ENCODE measurements around the gene SEMA7A.
A peak's percentile ranks its signal among the peaks of the same experiment; 100 is the strongest.
"Not testable (repeated sequence)": the region's sequence is repeated elsewhere in the genome, so short reads cannot be mapped to it uniquely, and the experiment has no call there.

The SEMA7A gene

GRCh38 chr15:74464216-74464615 is 30.5 kb upstream of the SEMA7A start:
- Histone ChIP-seq H3K27me3 (no peaks in the 10 kb centered on the region), H3K27ac (peak overlapping the region in 6 of 11 experiments; percentile 1 to 37 (median 22); a peak in 5 of 22 replicates), H3K9me3 (replicated peaks in 1 of 11) (peaks cover 0 to 11% (median 0%) of the 10 kb centered on the region in 11 experiments; a peak in 6 of 22 replicates), H3K4me3 (no peak overlapping the region), H4K20me1 (no peaks in the 10 kb centered on the region), H3K4me2 (peak overlapping the region; percentile 13 to 58 (median 35); a peak in 17 of 22 replicates), H3K9ac (no peak overlapping the region), H3K36me3 (peaks cover 14 to 40% (median 31%) of the 10 kb centered on the region in 11 experiments; a peak in 21 of 22 replicates), H3K4me1 (peaks cover 32 to 47% (median 40%) of the 10 kb centered on the region in 10 experiments)
- TF ChIP-seq Cebpa-rat (IDR thresholded peaks at IDR 0.05): no peak

- Histone ChIP-seq H3K36me3 (peaks cover 12 to 35% (median 29%) of the 10 kb centered on the region in 11 experiments; a peak in 21 of 22 replicates), H3K4me3 (no peak overlapping the region), H3K4me1 (peaks cover 32 to 47% (median 40%) of the 10 kb centered on the region in 10 experiments), H3K27ac (peak overlapping the region in 1 of 11 experiments; percentile 37; a peak in 1 of 22 replicates), H3K4me2 (peak overlapping the region in 7 of 11 experiments; percentile 5 to 87 (median 22); a peak in 7 of 22 replicates), H3K9me3 (replicated peaks in 1 of 11) (peaks cover 0 to 11% (median 0%) of the 10 kb centered on the region in 11 experiments; a peak in 6 of 22 replicates), H3K9ac (no peak overlapping the region), H4K20me1 (no peaks in the 10 kb centered on the region), H3K27me3 (no peaks in the 10 kb centered on the region)
- no peak for TF ChIP-seq Cebpa-rat (IDR thresholded peaks at IDR 0.05)
These were observed 29.9 kb upstream of the SEMA7A start for GRCh38 chr15:74463634-74464033.

GRCh38 chr15:74461847-74462511 is 28.2 kb upstream of the SEMA7A start:
- no peak for TF ChIP-seq Cebpa-rat (IDR thresholded peaks at IDR 0.05)
- Histone ChIP-seq H3K4me3 (peak overlapping the region; percentile 78 to 98 (median 84)), H3K36me3 (peaks cover 4 to 38% (median 21%) of the 10 kb centered on the region in 11 experiments; a peak in 16 of 22 replicates), H3K4me1 (peaks cover 32 to 47% (median 40%) of the 10 kb centered on the region in 10 experiments), H4K20me1 (no peaks in the 10 kb centered on the region), H3K27me3 (no peaks in the 10 kb centered on the region), H3K9ac (peak overlapping the region; percentile 81 to 93 (median 87)), H3K9me3 (replicated peaks in 1 of 11) (peaks cover 0 to 11% (median 0%) of the 10 kb centered on the region in 11 experiments; a peak in 6 of 22 replicates), H3K4me2 (peak overlapping the region; percentile 80 to 96 (median 89)), H3K27ac (peak overlapping the region; percentile 45 to 96 (median 87); a peak in 17 of 22 replicates)

GRCh38 chr15:74460871-74461846 is 27.4 kb upstream of the SEMA7A start, which contains the start of gene UBL7:
UBL7 (minus strand) TSS chr15:74461160; CDS start chr15:74458867, 2,293 bp downstream.
- peaks cover 32 to 47% (median 40%) of the 10 kb centered on the region in 10 experiments for H3K4me1 ChIP-seq
- H3K9me3 ChIP-seq (replicated peaks in 1 of 11): peaks cover 0 to 11% (median 0%) of the 10 kb centered on the region in 11 experiments; a peak in 6 of 22 replicates
- H4K20me1 ChIP-seq: no peaks in the 10 kb centered on the region
- peak within 1 kb of the TSS; percentile 81 to 93 (median 87) for H3K9ac ChIP-seq
- H3K4me2 ChIP-seq: peak within 1 kb of the TSS; percentile 80 to 96 (median 90)
- no peaks in the 10 kb centered on the region for H3K27me3 ChIP-seq
- H3K27ac ChIP-seq: peak within 1 kb of the TSS; percentile 65 to 96 (median 87)
- peak within 1 kb of the TSS; percentile 78 to 98 (median 84) for H3K4me3 ChIP-seq
- no peak for TF ChIP-seq Cebpa-rat (IDR thresholded peaks at IDR 0.05)
- H3K36me3 ChIP-seq: peaks cover 12 to 38% (median 23%) of the 10 kb centered on the region in 11 experiments; a peak in 18 of 22 replicates

GRCh38 chr15:74460298-74460697 is 26.5 kb upstream of the SEMA7A start:
- Histone ChIP-seq H3K9ac (peak overlapping the region; percentile 81 to 93 (median 87)), H3K27me3 (no peaks in the 10 kb centered on the region), H3K9me3 (replicated peaks in 1 of 11) (peaks cover 0 to 11% (median 0%) of the 10 kb centered on the region in 11 experiments; a peak in 6 of 22 replicates), H3K4me3 (peak overlapping the region; percentile 78 to 98 (median 84)), H3K4me2 (peak overlapping the region; percentile 76 to 96 (median 88)), H3K4me1 (peaks cover 35 to 51% (median 43%) of the 10 kb centered on the region in 10 experiments), H3K36me3 (peaks cover 9 to 38% (median 25%) of the 10 kb centered on the region in 11 experiments; a peak in 19 of 22 replicates), H4K20me1 (no peaks in the 10 kb centered on the region), H3K27ac (peak overlapping the region; percentile 65 to 96 (median 87); a peak in 21 of 22 replicates)
- no peak for TF ChIP-seq Cebpa-rat (IDR thresholded peaks at IDR 0.05)

- Histone ChIP-seq H3K4me3 (peak overlapping the region in 8 of 10 experiments; percentile 78 to 98 (median 84); a peak in 12 of 20 replicates), H3K9ac (peak overlapping the region; percentile 81 to 93 (median 87); a peak in 14 of 22 replicates), H3K36me3 (peaks cover 9 to 39% (median 26%) of the 10 kb centered on the region in 11 experiments; a peak in 19 of 22 replicates), H3K4me2 (peak overlapping the region; percentile 76 to 96 (median 88)), H3K4me1 (peaks cover 35 to 54% (median 44%) of the 10 kb centered on the region in 10 experiments), H3K27ac (peak overlapping the region in 6 of 11 experiments; percentile 85 to 90 (median 87); a peak in 8 of 22 replicates)
- H3K27me3 ChIP-seq; H4K20me1 ChIP-seq; H3K9me3 ChIP-seq (replicated peaks in 1 of 11): not testable (repeated sequence)
These were observed 26.0 kb upstream of the SEMA7A start for GRCh38 chr15:74459798-74460197.

- TF ChIP-seq Cebpa-rat (IDR thresholded peaks at IDR 0.05): no peak
- no peak overlapping the region for H3K27ac ChIP-seq
- H3K4me1 ChIP-seq: peaks cover 30 to 54% (median 45%) of the 10 kb centered on the region in 10 experiments
- no peaks in the 10 kb centered on the region for H4K20me1 ChIP-seq
- H3K4me2 ChIP-seq: no peak overlapping the region
- no peak overlapping the region for H3K4me3 ChIP-seq
- no peaks in the 10 kb centered on the region for H3K27me3 ChIP-seq
- peaks cover 0 to 2% (median 0%) of the 10 kb centered on the region in 11 experiments; a peak in 3 of 22 replicates for H3K9me3 ChIP-seq (replicated peaks in 1 of 11)
- H3K9ac ChIP-seq: no peak overlapping the region
- peaks cover 16 to 50% (median 30%) of the 10 kb centered on the region in 11 experiments; a peak in 21 of 22 replicates for H3K36me3 ChIP-seq
These were observed 24.7 kb upstream of the SEMA7A start for GRCh38 chr15:74458473-74458872.

GRCh38 chr15:74457036-74457435 is 23.3 kb upstream of the SEMA7A start:
- H3K27me3 ChIP-seq; H3K9ac ChIP-seq; H3K9me3 ChIP-seq (replicated peaks in 1 of 11); H3K4me3 ChIP-seq; H4K20me1 ChIP-seq; H3K27ac ChIP-seq; H3K4me2 ChIP-seq: not testable (repeated sequence)
- H3K4me1 ChIP-seq: peaks cover 17 to 44% (median 34%) of the 10 kb centered on the region in 10 experiments
- H3K36me3 ChIP-seq: peaks cover 20 to 64% (median 42%) of the 10 kb centered on the region in 11 experiments; a peak in 21 of 22 replicates

Measured in BLaER1 treated with 17β-estradiol and CSF1 and Interleukin-3, amounts not matched to agents 10 nM and 100 nM (cell line).